Measurements from ENCODE around the gene PRKCSH.
"Not testable (repeated sequence)": the region's sequence is repeated elsewhere in the genome, so short reads cannot be mapped to it uniquely, and the experiment has no call there.

The PRKCSH gene, protein sequence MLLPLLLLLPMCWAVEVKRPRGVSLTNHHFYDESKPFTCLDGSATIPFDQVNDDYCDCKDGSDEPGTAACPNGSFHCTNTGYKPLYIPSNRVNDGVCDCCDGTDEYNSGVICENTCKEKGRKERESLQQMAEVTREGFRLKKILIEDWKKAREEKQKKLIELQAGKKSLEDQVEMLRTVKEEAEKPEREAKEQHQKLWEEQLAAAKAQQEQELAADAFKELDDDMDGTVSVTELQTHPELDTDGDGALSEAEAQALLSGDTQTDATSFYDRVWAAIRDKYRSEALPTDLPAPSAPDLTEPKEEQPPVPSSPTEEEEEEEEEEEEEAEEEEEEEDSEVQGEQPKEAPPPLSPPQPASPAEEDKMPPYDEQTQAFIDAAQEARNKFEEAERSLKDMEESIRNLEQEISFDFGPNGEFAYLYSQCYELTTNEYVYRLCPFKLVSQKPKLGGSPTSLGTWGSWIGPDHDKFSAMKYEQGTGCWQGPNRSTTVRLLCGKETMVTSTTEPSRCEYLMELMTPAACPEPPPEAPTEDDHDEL

DNA sequence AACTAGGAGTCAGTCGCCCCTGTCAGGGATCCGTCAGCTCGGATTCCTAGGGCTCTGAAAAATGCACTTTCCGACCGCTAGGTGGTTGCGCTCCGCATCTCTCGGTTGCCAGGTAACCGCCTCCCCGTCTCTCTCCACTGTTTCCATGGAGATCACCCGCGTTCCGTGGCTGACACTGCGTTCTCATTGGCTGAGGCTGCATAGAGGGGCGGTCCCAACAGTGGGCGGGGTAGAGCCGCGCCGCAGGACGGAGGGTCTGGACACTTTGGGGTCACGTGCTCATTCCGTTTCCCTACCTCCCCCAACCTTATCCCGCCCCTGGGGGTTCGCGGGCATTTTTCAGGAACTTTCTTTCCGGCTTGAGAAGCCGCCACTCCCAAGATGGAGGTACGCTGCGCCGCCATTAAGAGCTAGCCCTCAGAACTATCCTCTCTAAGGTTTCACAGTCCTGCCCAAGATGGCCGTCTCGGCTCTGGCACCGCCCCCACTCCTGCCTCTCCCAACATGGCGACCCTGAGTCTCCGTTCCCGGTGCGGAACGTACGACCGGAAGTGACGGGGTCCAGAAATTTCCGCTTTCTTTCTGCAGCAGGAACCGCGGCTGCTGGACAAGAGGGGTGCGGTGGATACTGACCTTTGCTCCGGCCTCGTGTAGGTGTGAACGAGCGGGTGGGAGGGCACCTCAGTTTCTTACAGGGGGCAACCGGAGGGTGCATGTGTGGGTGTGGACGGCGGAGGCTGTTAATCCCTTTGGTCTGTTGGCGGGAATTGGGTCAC, at the start of gene PRKCSH, which contains the start of gene ODAD3:
Gene PRKCSH, plus strand, starts transcription at position 579 of the 776 bp plus-strand sequence. CDS start 483 bp downstream, outside the sequence.
Gene ODAD3, minus strand, starts transcription at position 65 of the 776 bp plus-strand sequence. CDS start 105 bp downstream, outside the sequence.
- DNase-seq: peak; percentile 100

DNA sequence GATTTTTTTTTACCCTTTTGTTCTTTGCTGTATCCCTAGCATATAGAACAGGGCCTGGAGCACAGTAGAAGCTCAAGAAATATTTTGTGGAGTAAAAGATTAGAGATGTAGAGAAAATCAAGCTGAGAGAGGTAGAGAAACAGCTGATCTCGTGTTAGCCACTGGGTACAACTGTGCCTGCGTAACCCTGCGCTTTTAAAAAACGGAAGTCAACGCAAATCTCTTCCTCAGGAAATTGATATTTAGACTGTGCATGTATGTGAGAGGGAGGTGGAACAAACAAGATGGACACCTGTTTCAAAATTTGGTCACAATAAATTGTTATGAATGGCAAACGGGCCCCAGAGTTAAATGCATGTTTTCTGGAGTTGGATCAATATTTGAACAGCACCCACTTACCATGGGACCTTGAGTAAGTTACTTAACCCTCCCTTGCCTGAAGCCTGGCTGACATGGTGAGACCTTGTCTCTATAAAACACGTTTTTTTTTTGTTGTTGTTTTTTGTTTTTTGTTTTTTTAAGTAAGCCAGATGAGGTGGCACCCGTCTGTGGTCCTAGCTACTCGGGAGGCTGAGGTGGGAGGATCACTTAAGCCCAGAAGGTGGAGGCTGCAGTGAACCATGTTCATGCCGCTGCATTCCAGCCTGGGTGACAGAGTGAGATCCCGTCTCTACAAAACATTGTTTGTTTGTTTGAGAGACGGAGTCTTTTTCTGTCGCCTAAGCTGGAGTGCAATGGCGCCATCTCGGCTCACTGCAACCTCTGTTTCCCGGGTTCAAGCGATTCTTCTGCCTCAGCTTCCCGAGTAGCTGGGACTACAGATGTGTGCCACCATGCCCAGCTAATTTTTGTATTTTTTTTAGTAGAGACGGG, 48.0 kb upstream of the PRKCSH start:
- DNase-seq: peak; percentile 52

DNA sequence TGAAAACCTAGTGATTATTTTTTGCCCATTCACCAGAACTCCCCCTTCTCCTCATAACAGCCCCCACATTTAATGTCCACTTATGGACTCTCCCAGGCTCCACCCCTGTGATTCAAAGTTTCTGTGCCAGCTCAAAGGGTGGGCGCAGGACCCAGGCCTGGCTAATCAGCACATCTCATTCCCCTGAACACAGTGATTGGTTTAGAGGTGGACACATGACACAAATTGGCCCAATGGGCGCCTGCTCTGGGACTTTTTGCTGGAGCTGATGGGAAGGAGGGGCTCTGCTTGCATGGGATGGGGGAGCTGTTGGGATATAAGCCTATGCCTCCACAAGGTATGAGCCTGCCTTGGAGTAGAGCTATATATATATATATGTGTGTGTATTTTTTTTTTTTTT, 45.1 kb upstream of the PRKCSH start:
- no peak for DNase-seq

- DNase-seq: no peak
These were observed 44.3 kb upstream of the PRKCSH start for GRCh38 chr19:11390933-11391680.

DNA sequence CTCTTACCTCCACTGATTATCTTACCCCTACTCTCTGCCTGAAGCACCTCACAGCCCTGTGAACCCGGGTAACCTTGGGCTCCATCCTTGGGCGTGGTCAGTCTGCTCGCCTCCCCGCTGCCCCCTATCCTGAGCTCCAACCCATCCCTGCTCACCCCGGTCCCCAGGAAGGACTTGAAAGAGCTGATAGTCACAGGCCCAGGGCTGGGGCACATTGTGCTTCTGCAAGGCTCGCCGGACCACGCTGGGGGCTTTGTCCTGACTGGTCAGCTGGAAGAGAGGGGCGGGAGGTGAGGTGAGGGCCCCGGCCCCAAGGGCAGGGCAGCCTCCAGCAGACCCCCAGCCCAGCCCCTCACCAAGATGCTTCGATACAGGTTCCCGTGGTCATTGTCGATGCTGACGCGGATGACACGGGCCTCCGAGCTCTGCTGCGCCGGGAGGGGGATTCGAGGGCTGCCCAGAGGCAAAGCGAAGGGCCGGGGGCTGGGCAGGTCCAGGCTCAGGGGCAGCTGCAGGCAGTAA, 38.3 kb upstream of the PRKCSH start:
- no peak for DNase-seq

DNA sequence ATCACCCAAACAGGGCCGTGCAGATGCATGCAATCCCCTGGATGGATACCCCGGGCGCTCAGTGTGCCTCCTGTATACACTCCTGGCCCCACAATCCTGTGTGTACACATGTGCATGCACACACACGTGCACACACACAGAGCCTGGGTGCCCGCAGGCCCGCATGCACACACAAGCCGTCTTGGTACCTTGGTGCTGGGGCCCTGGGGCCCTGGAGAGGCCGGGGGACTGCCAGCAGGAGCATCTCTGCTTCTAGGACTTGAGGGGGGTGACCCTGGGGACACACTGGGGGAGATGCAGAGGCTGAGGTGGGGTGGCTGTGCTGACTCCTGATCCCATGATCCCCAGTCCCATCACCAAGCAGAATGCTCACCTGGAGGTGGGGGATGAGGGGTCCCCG, 35.8 kb upstream of the PRKCSH start:
- no peak for DNase-seq

DNA sequence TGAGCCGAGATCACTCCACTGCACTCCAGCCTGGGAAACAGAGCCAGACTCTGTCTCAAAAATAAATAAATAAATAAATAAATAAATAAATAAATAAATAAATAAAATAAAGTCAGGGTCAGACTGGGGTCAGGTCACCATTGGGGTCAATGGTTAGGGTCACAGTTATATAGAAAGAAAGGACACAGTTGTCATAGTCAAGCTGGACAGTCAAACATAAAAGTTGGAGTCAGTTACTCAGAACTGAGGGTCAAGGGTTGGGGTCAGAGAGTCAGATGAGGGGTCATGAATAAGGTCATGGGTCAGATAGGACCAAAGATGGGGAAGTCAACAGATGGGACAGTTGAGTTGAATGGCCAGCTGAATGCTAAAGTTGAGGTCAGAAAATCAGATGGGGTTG, 34.6 kb upstream of the PRKCSH start:
- no peak for DNase-seq

- DNase-seq: no peak
These were observed 33.5 kb upstream of the PRKCSH start for GRCh38 chr19:11401808-11402543.

DNA sequence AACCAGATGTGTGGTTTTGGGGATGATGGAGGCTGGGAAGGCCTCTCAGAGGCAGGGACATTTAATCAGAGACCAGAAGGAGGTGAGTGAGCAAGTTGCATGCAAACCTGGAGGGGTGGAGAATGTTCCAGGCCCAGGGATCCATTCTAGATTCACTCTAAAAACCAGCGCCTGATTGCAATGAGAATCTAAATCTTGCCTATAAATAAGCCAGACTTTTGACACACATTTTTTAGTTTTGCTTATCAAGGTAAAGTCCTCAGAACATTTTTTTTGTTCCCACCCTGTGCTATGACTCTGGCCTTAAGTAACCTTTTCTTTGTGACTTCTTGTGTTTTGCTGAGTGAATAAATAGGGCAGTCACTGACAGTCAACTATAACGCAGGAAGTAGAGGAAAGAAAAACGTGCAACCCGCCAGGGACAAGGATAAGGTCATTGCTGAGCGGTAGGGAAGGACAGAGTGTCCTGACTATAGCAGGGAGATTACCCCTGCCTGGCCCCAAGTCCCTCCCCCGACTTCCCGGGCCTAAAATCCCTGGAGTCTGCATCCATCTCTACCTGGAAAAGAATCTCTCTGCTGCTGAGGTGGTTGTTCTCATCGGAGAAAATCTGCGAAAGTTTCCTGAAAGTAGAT, 30.7 kb upstream of the PRKCSH start:
- no peak for DNase-seq

DNA sequence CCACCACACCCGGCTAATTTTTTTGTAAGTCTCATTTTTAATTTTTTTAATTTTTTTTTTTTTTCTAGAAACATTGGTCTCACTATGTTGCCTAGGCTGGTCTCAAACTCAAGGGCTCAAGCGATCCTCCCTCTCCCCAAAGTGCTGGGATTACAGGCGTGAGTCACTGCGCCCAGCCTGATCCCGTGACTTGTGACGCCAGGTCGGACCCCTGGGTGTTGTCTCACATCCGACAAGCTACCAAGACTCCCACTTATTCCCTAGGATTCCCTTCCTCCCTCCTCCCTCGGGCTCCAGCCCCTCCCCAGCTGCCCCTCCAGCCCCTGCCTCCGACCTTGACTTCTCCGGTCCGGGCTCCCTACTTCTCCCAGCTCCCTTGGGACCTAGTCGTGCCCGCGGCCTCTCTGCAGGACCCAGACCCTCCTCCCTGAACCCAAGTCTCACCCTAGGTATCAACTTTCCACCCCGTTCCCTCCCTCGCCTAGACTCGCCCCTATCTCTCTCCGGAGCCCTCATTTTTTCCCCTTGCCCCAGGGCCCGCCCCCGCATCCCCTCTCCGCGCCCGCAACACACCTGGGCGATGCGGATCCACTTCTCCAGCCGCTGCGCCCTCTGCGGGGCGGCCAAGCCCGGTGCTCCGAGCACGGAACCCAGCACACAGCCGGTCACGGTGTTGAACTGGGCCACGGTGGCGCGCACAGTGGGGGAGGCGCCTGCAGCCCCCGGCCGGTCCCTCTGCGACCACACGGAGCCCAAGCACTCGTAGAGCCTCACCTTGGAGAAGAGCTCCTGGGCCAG, 29.4 kb upstream of the PRKCSH start:
- DNase-seq: peak; percentile 38

DNA sequence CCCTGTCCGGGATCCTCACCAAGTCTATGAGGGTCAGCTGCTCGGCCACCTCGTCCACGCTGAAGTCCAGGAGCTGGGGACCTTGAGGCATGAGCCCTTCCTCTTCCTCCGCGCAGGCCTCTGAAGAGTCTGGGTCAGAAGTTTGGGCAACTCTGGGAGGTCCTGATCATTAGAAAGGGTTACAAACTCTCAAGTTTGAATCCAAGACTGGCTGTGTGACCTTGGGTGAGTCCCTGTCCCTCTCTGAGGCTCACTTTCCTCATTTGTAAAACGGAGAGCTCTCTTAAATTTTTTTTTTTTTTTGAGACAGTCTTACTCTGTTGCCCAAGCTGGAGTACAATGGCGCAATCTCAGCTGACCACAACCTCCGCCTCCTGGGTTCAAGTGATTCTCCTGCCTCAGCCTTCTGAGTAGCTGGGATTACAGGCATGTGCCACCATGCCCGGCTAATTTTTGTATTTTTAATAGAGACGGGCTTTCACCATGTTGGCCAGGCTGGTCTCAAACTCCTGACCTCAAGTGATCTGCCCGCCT, 28.7 kb upstream of the PRKCSH start:
- not testable (repeated sequence) for DNase-seq

DNA sequence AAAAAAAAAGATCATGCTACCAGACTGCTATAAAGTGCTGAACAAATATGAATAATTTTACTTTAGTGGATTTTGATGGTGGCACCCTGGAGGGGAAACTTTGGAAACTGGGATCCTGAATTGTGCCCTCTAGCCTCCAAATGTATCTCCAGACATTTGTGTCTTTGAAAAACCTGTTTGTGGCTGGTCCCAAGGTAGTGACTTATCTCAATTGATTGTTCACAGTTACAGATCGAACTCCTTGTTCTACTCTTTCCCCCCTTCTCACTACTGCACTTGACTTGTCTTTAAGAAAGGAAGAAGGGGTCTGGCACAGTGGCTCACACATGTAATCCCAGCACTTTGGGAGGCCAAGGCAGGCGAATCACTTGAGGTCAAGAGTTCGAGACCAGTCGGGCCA, 26.8 kb upstream of the PRKCSH start:
- no peak for DNase-seq

DNA sequence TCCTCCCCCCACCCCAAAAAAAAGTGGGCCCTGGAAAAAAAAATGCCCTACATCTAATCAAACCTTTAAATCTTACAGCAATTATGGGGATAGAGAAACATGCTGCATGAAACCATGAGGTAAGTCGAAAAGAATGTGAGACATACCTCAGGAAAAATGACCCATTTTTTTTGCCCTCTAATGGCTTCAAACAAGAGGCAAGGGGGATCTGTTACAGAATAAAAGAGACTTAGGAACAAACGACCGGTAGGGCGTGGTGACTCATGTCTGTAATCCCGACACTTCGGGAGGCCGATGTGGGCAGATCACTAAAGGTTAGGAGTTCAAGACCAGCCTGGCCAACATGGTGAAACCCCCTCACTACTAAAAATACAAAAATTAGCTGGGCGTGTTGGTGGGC, 24.8 kb upstream of the PRKCSH start:
- no peak for DNase-seq

- DNase-seq: no peak
These were observed 20.9 kb upstream of the PRKCSH start for GRCh38 chr19:11414544-11414943.

- DNase-seq: no peak
These were observed 18.9 kb upstream of the PRKCSH start for GRCh38 chr19:11416346-11417052.

GRCh38 chr19:11418094-11418548, 17.3 kb upstream of the PRKCSH start:
- DNase-seq: no peak

DNA sequence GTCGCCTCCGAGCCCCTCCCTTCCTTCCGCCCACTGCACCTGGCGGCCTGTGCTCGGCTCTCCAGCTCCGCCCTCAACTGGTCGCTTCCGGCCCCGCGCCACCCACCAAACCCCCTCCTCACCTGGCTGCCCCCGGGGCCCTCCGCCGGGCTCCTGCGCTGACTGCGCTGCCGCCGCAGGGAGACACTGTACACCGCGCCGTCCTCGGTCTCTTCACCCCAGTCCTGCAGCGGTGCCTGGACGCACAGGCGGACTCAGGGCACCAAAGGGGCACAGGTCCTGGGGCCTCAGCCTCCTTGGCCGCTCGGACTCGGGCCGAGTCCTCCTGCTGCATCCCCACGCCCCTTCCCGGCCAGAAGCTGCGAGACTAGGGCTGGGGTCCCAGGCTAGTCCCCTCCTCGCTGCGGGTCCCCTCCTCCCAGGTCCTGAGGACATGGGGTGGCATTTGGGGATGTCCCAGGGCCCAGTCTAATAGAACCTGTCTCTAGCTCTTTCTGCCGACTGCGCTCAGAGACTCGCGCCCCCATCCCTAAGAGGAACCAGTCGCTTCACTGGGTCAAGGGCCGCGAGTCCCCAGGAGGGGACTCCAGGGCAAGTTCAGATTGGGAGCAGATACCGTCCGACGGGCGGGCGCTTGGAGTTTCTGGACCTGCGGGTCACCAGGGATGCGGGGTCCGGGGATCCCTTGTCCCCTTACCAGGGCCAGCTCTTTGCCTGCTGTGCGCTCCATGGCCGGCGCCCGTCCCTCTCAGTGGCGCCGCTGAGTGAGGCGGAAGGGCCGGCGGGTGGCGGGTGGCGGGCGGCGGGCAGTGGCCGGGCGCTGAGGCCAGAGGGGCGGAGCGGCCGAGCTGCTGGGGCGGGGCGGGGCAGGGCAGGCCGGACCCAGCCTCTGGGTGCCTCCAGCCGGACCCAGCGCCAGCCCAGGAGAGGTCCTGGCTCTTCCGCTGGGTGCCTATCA, 16.6 kb upstream of the PRKCSH start, which contains the start of gene RGL3:
Gene RGL3, minus strand, starts transcription at position 766 of the 958 bp plus-strand sequence. Its CDS starts 36 bp downstream, at position 730.
- no peak for DNase-seq
